Left ventricle myocardium inferior (tissue), 1 donor: ENCODE results near the gene CABP7. TPM values are rescaled to one million over a fixed set of nuclear protein-coding genes. Genes with fewer than 3 reads are reported as not detected.

ENCODE experiments used
- DNase-seq: peaks from one replicate; pipeline ENCODE4 v3.0.0-alpha.2; 2020
- H3K27ac ChIP-seq: fragments of 200-600 bp; replicated peaks from 2 replicates; pipeline ENCODE4 v1.8.0; 2021
- H3K27me3 ChIP-seq: fragments of 200-600 bp; 2 replicates; pipeline ENCODE4 v1.8.0; 2021; ENCODE audit warnings: low read depth
- H3K36me3 ChIP-seq: fragments of 200-600 bp; 2 replicates; pipeline ENCODE4 v1.8.0; 2021
- H3K4me1 ChIP-seq: fragments of 200-600 bp; 2 replicates; pipeline ENCODE4 v1.8.0; 2021
- H3K4me3 ChIP-seq: fragments of 200-600 bp; 2 replicates; pipeline ENCODE4 v1.8.0; 2021; ENCODE audit warnings: mild to moderate bottlenecking, moderate library complexity
- H3K9me3 ChIP-seq: fragments of 200-600 bp; replicated peaks from 2 replicates; pipeline ENCODE4 v1.8.0; 2021
- CTCF ChIP-seq: fragments of 200-600 bp; IDR thresholded peaks from 2 replicates; pipeline ENCODE4 v1.8.0; 2021; ENCODE audit warnings: antibody characterized with exemption, mild to moderate bottlenecking, borderline replicate concordance
- intact Hi-C: fragments of 100-400 bp; cut with micrococcal nuclease; formaldehyde crosslinking; loops from one replicate; pipeline ENCODE4 v1.11.0; 2022
- total RNA-seq: library from RNA; stranded (reverse); fragmentation: NEBNext Ultra II Directional; extraction: Animal tissue kit (Norgen Biotek cat#: 25700); gene quantifications from one replicate; pipeline ENCODE4 v1.2.1, GENCODE V29; 2021
- donor health status: DM: no; HTN: yes; CAD: no; lungs with severe emphysema.

CABP7 gene
- total RNA-seq, 1 donor from 2014 or later, result not detected

GRCh38 chr22:29691636-29692326 is 28.0 kb upstream of the CABP7 start:
- intact Hi-C loops, result no loop called here
- Histone ChIP-seq H3K4me3 (no peak overlapping the region), H3K36me3 (peaks cover 36% of the 10 kb centered on the region), H3K9me3 (no peaks in the 10 kb centered on the region), H3K27ac (no peak overlapping the region), H3K27me3 (no peaks in the 10 kb centered on the region), H3K4me1 (peaks cover 5% of the 10 kb centered on the region)
- DNase-seq, result no peak
- TF ChIP-seq CTCF, result no peak

- H3K36me3 ChIP-seq, result peaks cover 33% of the 10 kb centered on the region
- intact Hi-C loops, result no loop called here
- TF ChIP-seq CTCF, result no peak
Observed at GRCh38 chr22:29692327-29692640, 27.5 kb upstream of the CABP7 start.

DNA sequence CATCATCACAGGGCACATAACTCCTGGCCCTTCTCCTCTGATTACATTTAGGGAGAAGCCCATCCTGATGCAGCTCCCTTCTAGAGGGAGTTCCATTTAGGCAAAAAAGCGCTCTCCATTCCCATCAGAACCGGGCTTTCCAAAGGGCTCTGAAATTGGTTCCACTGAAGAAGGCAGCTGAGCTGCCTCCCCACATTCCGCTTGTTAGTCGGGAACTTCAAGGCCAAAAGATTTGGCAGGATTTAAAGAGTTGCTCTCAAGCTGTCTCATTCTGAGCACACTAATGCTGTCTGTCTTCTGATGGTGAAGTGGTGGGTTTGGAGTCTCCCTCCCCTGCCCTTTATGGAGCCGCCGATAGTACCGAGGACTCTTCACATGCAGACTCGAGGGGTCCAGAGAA is 26.6 kb upstream of the CABP7 start:
- no peak for DNase-seq
- no peaks in the 10 kb centered on the region for H3K9me3 ChIP-seq
- H3K27me3 ChIP-seq, result no peaks in the 10 kb centered on the region
- H3K36me3 ChIP-seq, result peaks cover 30% of the 10 kb centered on the region
- TF ChIP-seq CTCF, result no peak
- H3K27ac ChIP-seq, result no peak overlapping the region
- H3K4me1 ChIP-seq, result peaks cover 5% of the 10 kb centered on the region
- intact Hi-C loops, result no loop called here
- no peak overlapping the region for H3K4me3 ChIP-seq

More at GRCh38 chr22:29692327-29692640, 27.5 kb upstream of the CABP7 start:
- Histone ChIP-seq H3K4me1 (peaks cover 5% of the 10 kb centered on the region), H3K27me3 (no peaks in the 10 kb centered on the region), H3K9me3 (no peaks in the 10 kb centered on the region), H3K27ac (no peak overlapping the region), H3K4me3 (no peak overlapping the region)
- DNase-seq, result no peak

GRCh38 chr22:29693671-29694070 is 26.1 kb upstream of the CABP7 start:
- no peak for DNase-seq
- peaks cover 5% of the 10 kb centered on the region for H3K4me1 ChIP-seq
- no peak overlapping the region for H3K4me3 ChIP-seq
- H3K27me3 ChIP-seq, result no peaks in the 10 kb centered on the region
- H3K27ac ChIP-seq, result no peak overlapping the region
- no peak for TF ChIP-seq CTCF
- H3K36me3 ChIP-seq, result peaks cover 30% of the 10 kb centered on the region
- intact Hi-C loops, result no loop called here
- no peaks in the 10 kb centered on the region for H3K9me3 ChIP-seq

- DNase-seq, result no peak
- TF ChIP-seq CTCF, result no peak
- H3K4me1 ChIP-seq, result peaks cover under 1% of the 10 kb centered on the region
- H3K27ac ChIP-seq, result no peak overlapping the region
- peaks cover 30% of the 10 kb centered on the region for H3K36me3 ChIP-seq
- intact Hi-C loops, result no loop called here
- no peaks in the 10 kb centered on the region for H3K9me3 ChIP-seq
- no peak overlapping the region for H3K4me3 ChIP-seq
- peaks cover 7% of the 10 kb centered on the region for H3K27me3 ChIP-seq
Observed at GRCh38 chr22:29695129-29695926, 24.5 kb upstream of the CABP7 start.
